Measurements from ENCODE around the gene FUT6.

DNA sequence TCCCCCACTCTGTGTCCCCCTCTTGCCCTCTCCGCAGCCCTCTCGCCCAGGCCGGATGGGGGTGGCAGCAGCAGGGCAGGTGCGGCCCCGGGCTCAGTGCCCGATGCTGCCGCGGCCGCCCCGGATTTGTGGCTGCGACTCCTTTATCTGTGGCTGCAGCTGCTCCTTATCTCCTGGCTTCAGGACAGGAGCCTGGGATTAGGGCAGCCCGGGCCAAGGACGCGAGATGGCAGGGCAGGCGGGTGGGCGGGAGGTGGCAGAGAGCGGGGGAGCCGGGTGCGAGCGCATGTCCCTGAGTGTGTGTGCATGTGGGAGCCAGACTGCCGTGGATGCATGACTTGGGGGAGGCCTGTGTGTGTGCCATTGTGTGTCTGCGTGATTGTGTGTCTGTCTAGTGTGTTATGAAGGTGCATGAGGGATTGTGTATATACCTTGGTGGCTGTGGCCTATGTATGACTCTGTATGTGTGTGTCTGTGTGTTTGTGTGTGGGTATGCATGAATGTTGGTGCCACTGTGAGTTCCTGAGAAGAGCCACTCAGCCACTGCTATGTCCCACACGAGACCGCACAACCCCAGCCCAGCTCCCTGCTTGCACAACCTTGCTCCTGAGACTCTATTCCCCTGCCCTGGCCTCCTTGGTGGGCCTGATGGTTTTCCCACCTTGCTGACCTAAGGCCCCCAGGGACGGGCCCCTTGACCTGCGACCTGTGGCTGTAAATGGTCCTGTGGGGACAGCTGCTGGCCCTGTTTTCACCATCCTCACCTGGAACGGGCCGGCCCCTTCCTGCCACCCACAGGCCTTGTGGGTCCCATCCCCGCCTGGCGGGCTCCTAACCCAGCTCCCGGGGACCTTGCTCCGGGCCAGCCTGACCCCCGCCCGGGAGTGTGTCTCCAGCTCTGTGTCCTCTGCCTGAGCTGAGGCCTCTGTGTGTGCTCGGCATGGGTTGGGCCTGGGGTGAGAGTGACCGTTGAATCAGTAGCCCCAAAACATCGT, 40.0 kb downstream of the FUT6 start:
- TF ChIP-seq, protein P1, sequence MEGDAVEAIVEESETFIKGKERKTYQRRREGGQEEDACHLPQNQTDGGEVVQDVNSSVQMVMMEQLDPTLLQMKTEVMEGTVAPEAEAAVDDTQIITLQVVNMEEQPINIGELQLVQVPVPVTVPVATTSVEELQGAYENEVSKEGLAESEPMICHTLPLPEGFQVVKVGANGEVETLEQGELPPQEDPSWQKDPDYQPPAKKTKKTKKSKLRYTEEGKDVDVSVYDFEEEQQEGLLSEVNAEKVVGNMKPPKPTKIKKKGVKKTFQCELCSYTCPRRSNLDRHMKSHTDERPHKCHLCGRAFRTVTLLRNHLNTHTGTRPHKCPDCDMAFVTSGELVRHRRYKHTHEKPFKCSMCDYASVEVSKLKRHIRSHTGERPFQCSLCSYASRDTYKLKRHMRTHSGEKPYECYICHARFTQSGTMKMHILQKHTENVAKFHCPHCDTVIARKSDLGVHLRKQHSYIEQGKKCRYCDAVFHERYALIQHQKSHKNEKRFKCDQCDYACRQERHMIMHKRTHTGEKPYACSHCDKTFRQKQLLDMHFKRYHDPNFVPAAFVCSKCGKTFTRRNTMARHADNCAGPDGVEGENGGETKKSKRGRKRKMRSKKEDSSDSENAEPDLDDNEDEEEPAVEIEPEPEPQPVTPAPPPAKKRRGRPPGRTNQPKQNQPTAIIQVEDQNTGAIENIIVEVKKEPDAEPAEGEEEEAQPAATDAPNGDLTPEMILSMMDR (IDR thresholded peaks at IDR 0.05; ENCODE audit: low read length) = no peak
- no peak for TF ChIP-seq EZH2 (IDR thresholded peaks at IDR 0.05; ENCODE audit: borderline replicate concordance, low read length)
